ENCODE results near the gene DHCR7. TPM values are rescaled to one million over a fixed set of nuclear protein-coding genes. Genes with fewer than 3 reads are reported as not detected.
A peak's percentile ranks its signal among the peaks of the same experiment; 100 is the strongest.

Gene DHCR7
- total and polyA plus RNA-seq, 2 donors (not counting 1 experiment from before 2014, with no cell fraction given) = 90.8 to 148 TPM

DNA sequence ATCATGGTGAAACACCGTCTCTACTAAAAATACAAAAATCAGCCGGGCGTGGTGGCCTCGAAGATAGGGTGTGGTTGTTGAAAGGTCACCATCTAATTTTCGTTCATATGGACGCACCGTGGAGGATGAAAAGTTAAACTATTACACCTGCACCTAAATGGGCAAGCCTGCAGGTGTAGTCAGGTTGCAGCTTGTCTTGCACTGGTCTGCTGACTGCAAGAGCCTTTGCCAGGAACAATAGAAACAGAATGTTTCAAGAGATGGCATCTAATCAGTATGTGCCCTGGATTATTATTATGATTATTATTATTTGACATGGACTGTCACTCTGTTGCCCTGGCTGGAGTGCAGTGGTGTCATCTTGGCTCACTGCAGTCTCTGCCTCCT, 5.7 kb upstream of the DHCR7 start:
- Histone ChIP-seq H3K4me3 (replicated peaks in 1 of 4; ENCODE audit: control extremely low read depth in 1 of 4, insufficient read depth in 1 of 4, low read depth in 3 of 4, low read length in 4 of 4) (peak overlapping the region; percentile 58 to 95 (median 84)), H3K4me1 (ENCODE audit: control insufficient read depth, extremely low read depth, insufficient read depth, low read length) (no peaks in the 10 kb centered on the region), H3K79me2 (ENCODE audit: control insufficient read depth, insufficient read depth, low read length) (peaks cover 10% of the 10 kb centered on the region), H3K27ac (ENCODE audit: insufficient read depth, low read length) (peak overlapping the region; percentile 44), H2AFZ (ENCODE audit: low read length) (no peak overlapping the region), H3K9me3 (ENCODE audit: control insufficient read depth, insufficient read depth, low read depth, low read length) (no peaks in the 10 kb centered on the region), H4K20me1 (ENCODE audit: control insufficient read depth, extremely low read depth, insufficient read depth, low read length) (no peaks in the 10 kb centered on the region), H3K36me3 (ENCODE audit: control insufficient read depth, insufficient read depth, low read length) (peaks cover 16% of the 10 kb centered on the region), H3K27me3 (ENCODE audit: control insufficient read depth, insufficient read depth, low read length) (no peaks in the 10 kb centered on the region), H3K9ac (ENCODE audit: insufficient read depth, low read length) (no peak overlapping the region), H3K4me2 (ENCODE audit: extremely low read depth, insufficient read depth, low read length) (peak overlapping the region; percentile 93)
- TF ChIP-seq EZH2 (IDR thresholded peaks at IDR 0.05; ENCODE audit: low read length, missing control alignments) = no peak
- TF ChIP-seq, protein P1, sequence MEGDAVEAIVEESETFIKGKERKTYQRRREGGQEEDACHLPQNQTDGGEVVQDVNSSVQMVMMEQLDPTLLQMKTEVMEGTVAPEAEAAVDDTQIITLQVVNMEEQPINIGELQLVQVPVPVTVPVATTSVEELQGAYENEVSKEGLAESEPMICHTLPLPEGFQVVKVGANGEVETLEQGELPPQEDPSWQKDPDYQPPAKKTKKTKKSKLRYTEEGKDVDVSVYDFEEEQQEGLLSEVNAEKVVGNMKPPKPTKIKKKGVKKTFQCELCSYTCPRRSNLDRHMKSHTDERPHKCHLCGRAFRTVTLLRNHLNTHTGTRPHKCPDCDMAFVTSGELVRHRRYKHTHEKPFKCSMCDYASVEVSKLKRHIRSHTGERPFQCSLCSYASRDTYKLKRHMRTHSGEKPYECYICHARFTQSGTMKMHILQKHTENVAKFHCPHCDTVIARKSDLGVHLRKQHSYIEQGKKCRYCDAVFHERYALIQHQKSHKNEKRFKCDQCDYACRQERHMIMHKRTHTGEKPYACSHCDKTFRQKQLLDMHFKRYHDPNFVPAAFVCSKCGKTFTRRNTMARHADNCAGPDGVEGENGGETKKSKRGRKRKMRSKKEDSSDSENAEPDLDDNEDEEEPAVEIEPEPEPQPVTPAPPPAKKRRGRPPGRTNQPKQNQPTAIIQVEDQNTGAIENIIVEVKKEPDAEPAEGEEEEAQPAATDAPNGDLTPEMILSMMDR (conservative IDR thresholded peaks at IDR 0.05 in 1 of 2, IDR thresholded peaks at IDR 0.05 in 1 of 2; ENCODE audit: low read depth in 1 of 2, low read length in 2 of 2) = no peak
- DNase-seq (ENCODE audit: low read depth in 2 of 2) = no peak

DNA sequence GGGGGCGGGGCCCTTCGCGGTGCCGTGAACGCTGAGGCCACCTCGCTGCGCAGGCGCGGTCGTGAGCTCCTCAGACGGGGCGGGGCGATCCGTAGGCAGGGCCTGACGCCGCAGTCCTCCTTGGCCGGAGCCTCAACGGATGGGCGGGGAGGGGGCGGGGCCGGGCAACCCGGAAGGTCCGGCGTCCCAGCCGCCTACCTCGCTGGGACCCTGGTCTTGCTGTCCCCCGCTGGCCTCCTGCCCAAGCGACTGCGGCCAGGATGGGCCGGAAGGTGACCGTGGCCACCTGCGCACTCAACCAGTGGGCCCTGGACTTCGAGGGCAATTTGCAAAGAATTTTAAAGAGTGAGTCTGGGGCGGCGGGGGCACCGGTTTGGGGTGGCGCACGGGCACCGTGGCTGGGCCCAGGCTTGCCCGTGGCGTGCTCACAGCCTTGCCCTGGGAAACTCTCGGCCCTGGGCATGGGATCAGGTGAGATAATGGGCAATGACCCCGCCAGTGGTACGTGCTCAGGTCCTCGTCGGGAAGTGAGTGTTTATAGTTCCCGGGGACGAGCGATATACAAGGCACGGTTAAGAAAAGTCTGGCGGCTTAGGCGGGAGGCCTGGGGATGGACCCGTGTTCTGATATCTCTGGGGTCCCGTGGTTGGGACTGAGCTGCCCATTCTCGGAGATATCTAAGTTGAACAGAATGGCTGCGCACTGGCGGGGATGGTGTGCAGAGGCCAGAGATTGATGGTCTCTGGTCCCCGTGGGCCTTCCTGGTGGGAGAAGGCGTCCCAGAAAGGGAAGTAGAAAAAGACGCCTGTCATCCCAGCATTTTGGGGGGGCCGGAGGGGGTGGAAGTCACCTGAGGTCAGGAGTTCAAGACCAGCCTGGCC, 5.1 kb upstream of the DHCR7 start, which contains the start of gene NADSYN1:
Gene NADSYN1, plus strand, starts transcription at position 167 of the 881 bp plus-strand sequence. Its CDS starts 94 bp downstream, at position 261.
- Histone ChIP-seq H3K79me2 (ENCODE audit: control insufficient read depth, insufficient read depth, low read length) (peaks cover 14% of the 10 kb centered on the region), H2AFZ (ENCODE audit: low read length) (peak within 1 kb of the TSS; percentile 84), H3K36me3 (ENCODE audit: control insufficient read depth, insufficient read depth, low read length) (peaks cover 12% of the 10 kb centered on the region), H4K20me1 (ENCODE audit: control insufficient read depth, extremely low read depth, insufficient read depth, low read length) (no peaks in the 10 kb centered on the region), H3K4me3 (replicated peaks in 1 of 4; ENCODE audit: control extremely low read depth in 1 of 4, insufficient read depth in 1 of 4, low read depth in 3 of 4, low read length in 4 of 4) (peak within 1 kb of the TSS; percentile 58 to 95 (median 84)), H3K27ac (ENCODE audit: insufficient read depth, low read length) (peak within 1 kb of the TSS; percentile 44), H3K9me3 (ENCODE audit: control insufficient read depth, insufficient read depth, low read depth, low read length) (no peaks in the 10 kb centered on the region), H3K4me2 (ENCODE audit: extremely low read depth, insufficient read depth, low read length) (peak within 1 kb of the TSS; percentile 94), H3K27me3 (ENCODE audit: control insufficient read depth, insufficient read depth, low read length) (no peaks in the 10 kb centered on the region), H3K4me1 (ENCODE audit: control insufficient read depth, extremely low read depth, insufficient read depth, low read length) (no peaks in the 10 kb centered on the region), H3K9ac (ENCODE audit: insufficient read depth, low read length) (peak within 1 kb of the TSS; percentile 76)
- no peak for TF ChIP-seq EZH2 (IDR thresholded peaks at IDR 0.05; ENCODE audit: low read length, missing control alignments)
- TF ChIP-seq, protein P1 (conservative IDR thresholded peaks at IDR 0.05 in 1 of 2, IDR thresholded peaks at IDR 0.05 in 1 of 2; ENCODE audit: low read depth in 1 of 2, low read length in 2 of 2) = no peak
- peak; percentile 86 to 92 for DNase-seq (ENCODE audit: low read depth in 2 of 2)

DNA sequence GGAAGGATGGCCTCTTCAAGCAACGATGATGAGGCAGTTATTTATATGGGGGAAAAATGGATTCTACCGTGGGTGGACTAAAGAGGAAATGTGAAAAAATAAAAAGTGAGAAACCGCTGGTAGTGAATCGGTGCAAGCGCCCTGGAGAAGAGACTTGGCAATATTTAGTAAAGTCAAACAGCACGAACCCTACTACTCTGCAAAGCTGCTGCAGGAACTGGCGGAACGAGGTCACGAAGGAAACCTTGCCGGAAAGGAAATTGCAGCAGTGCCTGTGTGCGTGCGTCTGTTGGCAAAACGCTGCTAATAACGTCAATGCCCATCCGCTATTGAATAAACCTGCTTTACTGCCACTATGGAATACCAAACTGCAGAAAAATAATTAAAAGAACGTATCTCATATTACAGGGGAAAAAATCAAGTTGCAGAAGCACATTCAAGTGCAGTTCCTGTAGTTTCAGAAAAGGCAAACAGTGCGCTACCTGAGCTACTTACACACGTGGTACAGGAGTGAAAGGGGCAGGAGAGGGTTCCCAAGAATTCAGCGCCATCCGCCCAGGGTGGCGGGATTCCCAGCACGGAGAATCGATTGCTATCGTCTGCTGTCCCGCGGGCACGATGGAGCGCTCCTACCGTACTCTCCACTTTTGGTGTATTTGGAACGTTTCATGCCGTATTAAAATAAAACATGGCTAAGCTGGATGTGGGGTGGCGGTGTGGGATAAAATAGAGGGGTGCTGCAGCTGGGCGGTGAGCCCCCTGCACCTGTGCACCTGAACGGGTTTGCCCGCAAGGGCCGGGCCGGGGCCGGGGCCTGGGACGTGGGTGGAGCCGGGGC, 4.2 kb upstream of the DHCR7 start:
- Histone ChIP-seq H3K9me3 (ENCODE audit: control insufficient read depth, insufficient read depth, low read depth, low read length) (no peaks in the 10 kb centered on the region), H3K27me3 (ENCODE audit: control insufficient read depth, insufficient read depth, low read length) (no peaks in the 10 kb centered on the region), H3K9ac (ENCODE audit: insufficient read depth, low read length) (no peak overlapping the region), H2AFZ (ENCODE audit: low read length) (peak overlapping the region; percentile 73), H3K27ac (ENCODE audit: insufficient read depth, low read length) (peak overlapping the region; percentile 17), H3K36me3 (ENCODE audit: control insufficient read depth, insufficient read depth, low read length) (peaks cover 7% of the 10 kb centered on the region), H3K4me2 (ENCODE audit: extremely low read depth, insufficient read depth, low read length) (peak overlapping the region; percentile 94), H4K20me1 (ENCODE audit: control insufficient read depth, extremely low read depth, insufficient read depth, low read length) (no peaks in the 10 kb centered on the region), H3K4me1 (ENCODE audit: control insufficient read depth, extremely low read depth, insufficient read depth, low read length) (peaks cover 3% of the 10 kb centered on the region), H3K79me2 (ENCODE audit: control insufficient read depth, insufficient read depth, low read length) (peaks cover 14% of the 10 kb centered on the region), H3K4me3 (replicated peaks in 1 of 4; ENCODE audit: control extremely low read depth in 1 of 4, insufficient read depth in 1 of 4, low read depth in 3 of 4, low read length in 4 of 4) (peak overlapping the region; percentile 58 to 83 (median 76))
- TF ChIP-seq, protein P1 (conservative IDR thresholded peaks at IDR 0.05 in 1 of 2, IDR thresholded peaks at IDR 0.05 in 1 of 2; ENCODE audit: low read depth in 1 of 2, low read length in 2 of 2) = no peak
- no peak for TF ChIP-seq EZH2 (IDR thresholded peaks at IDR 0.05; ENCODE audit: low read length, missing control alignments)
- DNase-seq (ENCODE audit: low read depth in 2 of 2) = peak; percentile 33 to 65

Data from fibroblast of lung (primary cell).